H9 (cell line): ENCODE measurements around the gene RANBP17. TPM values are rescaled to one million over a fixed set of nuclear protein-coding genes. Genes with fewer than 3 reads are reported as not detected.

Experiments used
- DNase-seq: peaks from one replicate; pipeline ENCODE4 v3.0.0-alpha.2; 2017
- H2AFZ ChIP-seq: one replicate; pipeline ENCODE4 v1.6.1; 2013; ENCODE audit warnings: mild to moderate bottlenecking, low read length, control low read depth, moderate library complexity
- H2AK5ac ChIP-seq: 2 replicates; pipeline ENCODE4 v1.6.1; 2013; ENCODE audit warnings: low read length, control low read depth, mixed read lengths; ENCODE audit not compliant: insufficient read length
- H2BK120ac ChIP-seq: one replicate; pipeline ENCODE4 v1.6.1; 2013; ENCODE audit warnings: low read depth, mild to moderate bottlenecking, low read length, control low read depth, inconsistent platforms; ENCODE audit not compliant: poor library complexity, severe bottlenecking
- H2BK12ac ChIP-seq: 2 replicates; pipeline ENCODE4 v1.6.1; 2013; ENCODE audit warnings: low read length, control low read depth, mixed read lengths, low read depth; ENCODE audit not compliant: insufficient read length
- H2BK15ac ChIP-seq: 2 replicates; pipeline ENCODE4 v1.6.1; 2013; ENCODE audit warnings: low read depth, low read length, control low read depth
- H2BK20ac ChIP-seq: one replicate; pipeline ENCODE4 v1.6.1; 2013; ENCODE audit warnings: low read depth, mild to moderate bottlenecking, low read length, control low read depth, inconsistent platforms; ENCODE audit not compliant: poor library complexity, severe bottlenecking
- H2BK5ac ChIP-seq: 2 replicates; pipeline ENCODE4 v1.6.1; 2013; ENCODE audit warnings: low read length, control low read depth, mixed read lengths; ENCODE audit not compliant: insufficient read length
- H3K14ac ChIP-seq: 2 replicates; pipeline ENCODE4 v1.6.1; 2013; ENCODE audit warnings: low read length, control low read depth; ENCODE audit not compliant: insufficient read depth
- H3K18ac ChIP-seq: 2 replicates; pipeline ENCODE4 v1.6.1; 2013; ENCODE audit warnings: low read depth, mild to moderate bottlenecking, mixed read lengths, low read length, control low read depth; ENCODE audit not compliant: insufficient read length
- H3K23ac ChIP-seq: 2 replicates; pipeline ENCODE4 v1.6.1; 2013; ENCODE audit warnings: low read length, control low read depth, mixed read lengths, low read depth; ENCODE audit not compliant: insufficient read length
- H3K23me2 ChIP-seq: 2 replicates; pipeline ENCODE4 v1.6.1; 2013; ENCODE audit warnings: low read depth, mild to moderate bottlenecking, mixed read lengths, low read length, control low read depth; ENCODE audit not compliant: insufficient read length, poor library complexity, severe bottlenecking
- H3K27ac ChIP-seq: 2 replicates; pipeline ENCODE4 v1.5.1; 2013; ENCODE audit warnings: low read length, control low read depth, mixed read lengths, low read depth; ENCODE audit not compliant: insufficient read length
- H3K27me3 ChIP-seq: 2 replicates; pipeline ENCODE4 v1.6.1; 2013; ENCODE audit warnings: low read length, control low read depth, inconsistent platforms; ENCODE audit not compliant: insufficient read depth
- H3K4ac ChIP-seq: 2 replicates; pipeline ENCODE4 v1.6.1; 2013; ENCODE audit warnings: low read depth, mild to moderate bottlenecking, control low read depth, inconsistent platforms, low read length, moderate library complexity
- H3K4me1 ChIP-seq: 2 replicates; pipeline ENCODE4 v1.6.1; 2013; ENCODE audit warnings: low read length, control low read depth, inconsistent platforms; ENCODE audit not compliant: insufficient read depth
- H3K4me2 ChIP-seq: 2 replicates; pipeline ENCODE4 v1.6.1; 2013; ENCODE audit warnings: low read length, control low read depth, mixed read lengths; ENCODE audit not compliant: insufficient read length, insufficient read depth
- H3K56ac ChIP-seq: 2 replicates; pipeline ENCODE4 v1.6.1; 2013; ENCODE audit warnings: low read depth, mild to moderate bottlenecking, mixed read lengths, low read length, control low read depth; ENCODE audit not compliant: insufficient read length
- H3K79me1 ChIP-seq: 2 replicates; pipeline ENCODE4 v1.6.1; 2013; ENCODE audit warnings: low read depth, mild to moderate bottlenecking, moderate library complexity, low read length, control low read depth, inconsistent platforms; ENCODE audit not compliant: insufficient read depth, poor library complexity, severe bottlenecking
- H3K79me2 ChIP-seq: 2 replicates; pipeline ENCODE4 v1.6.1; 2013; ENCODE audit warnings: low read length, control low read depth, inconsistent platforms; ENCODE audit not compliant: insufficient read depth
- H3K9ac ChIP-seq: 2 replicates; pipeline ENCODE4 v1.6.1; 2013; ENCODE audit warnings: low read length, control low read depth, mixed read lengths; ENCODE audit not compliant: insufficient read length; ENCODE audit errors: extremely low read depth
- H3K9me3 ChIP-seq: one replicate; pipeline ENCODE4 v1.6.1; 2013; ENCODE audit warnings: low read depth, low read length, inconsistent platforms; ENCODE audit not compliant: control insufficient read depth
- H3T11ph ChIP-seq: one replicate; pipeline ENCODE4 v1.6.1; 2013; ENCODE audit warnings: mild to moderate bottlenecking, low read length, control low read depth, inconsistent platforms
- H4K20me1 ChIP-seq: one replicate; pipeline ENCODE4 v1.6.1; 2013; ENCODE audit not compliant: control insufficient read depth, insufficient read length, insufficient read depth
- H4K5ac ChIP-seq: 2 replicates; pipeline ENCODE4 v1.6.1; 2013; ENCODE audit warnings: low read depth, mild to moderate bottlenecking, mixed read lengths, low read length, control low read depth; ENCODE audit not compliant: insufficient read length
- H4K8ac ChIP-seq: replicated peaks from 2 replicates; pipeline ENCODE4 v1.6.1; 2013; ENCODE audit warnings: low read length, control low read depth, mixed read lengths, low read depth; ENCODE audit not compliant: insufficient read length
- H4K91ac ChIP-seq: 2 replicates; pipeline ENCODE4 v1.6.1; 2013; ENCODE audit warnings: low read depth, mild to moderate bottlenecking, moderate library complexity, mixed read lengths, low read length, control low read depth; ENCODE audit not compliant: insufficient read length
- H3K27ac Mint-ChIP-seq, 3 experiments: 2 replicates in 2 of 3; 3 replicates in 1 of 3; pipeline ENCODE4 v1.8.0; 2020 to 2021; ENCODE audit warnings: mixed read lengths in 3 of 3, mild to moderate bottlenecking in 1 of 3, moderate library complexity in 1 of 3
- H3K27me3 Mint-ChIP-seq: 2 replicates; pipeline ENCODE4 v1.8.0; 2021; ENCODE audit warnings: low read depth, mild to moderate bottlenecking, moderate library complexity, mixed read lengths
- H3K36me3 Mint-ChIP-seq, 3 experiments: 2 replicates in 2 of 3; 3 replicates in 1 of 3; pipeline ENCODE4 v1.8.0; 2020 to 2021; ENCODE audit warnings: low read depth in 3 of 3, mixed read lengths in 3 of 3; ENCODE audit not compliant: insufficient read depth in 1 of 3
- H3K4me1 Mint-ChIP-seq, 2 experiments: 2 replicates each; pipeline ENCODE4 v1.8.0; 2020; ENCODE audit warnings: mixed read lengths in 2 of 2
- H3K4me3 Mint-ChIP-seq, 2 experiments: 2 replicates in 1 of 2; 3 replicates in 1 of 2; pipeline ENCODE4 v1.8.0; 2020 to 2021; ENCODE audit warnings: mild to moderate bottlenecking in 2 of 2, mixed read lengths in 2 of 2, moderate library complexity in 1 of 2
- H3K9me3 Mint-ChIP-seq, 2 experiments: 2 replicates in 1 of 2; 3 replicates in 1 of 2; pipeline ENCODE4 v1.8.0; 2020; ENCODE audit warnings: mild to moderate bottlenecking in 2 of 2, mixed read lengths in 2 of 2, moderate library complexity in 1 of 2
- WGBS: extraction: QIAGEN DNeasy Blood & Tissue Kit; methylation state at CpG from one replicate; pipeline ENCODE4 v1.1.7; 2013; ENCODE audit warnings: missing lambda C conversion rate, low lambda C conversion rate, mixed read lengths; ENCODE audit not compliant: insufficient read length; ENCODE audit errors: extremely low coverage; 5-methylcytosine and 5-hydroxymethylcytosine counted together
- total RNA-seq: library from RNA; stranded (reverse); gene quantifications from 2 replicates; pipeline ENCODE4 v1.2.1, GENCODE V29; 2021
- TF ChIP-seq, protein P1 (sequence below): fragments of 200-600 bp; sonication (generic); conservative IDR thresholded peaks from 3 replicates; pipeline ENCODE4 v1.8.0; 2021; ENCODE audit warnings: antibody characterized with exemption, mild to moderate bottlenecking

RANBP17 gene
- total RNA-seq, 1 experiment from 2014 or later: 16.5 TPM

DNA sequence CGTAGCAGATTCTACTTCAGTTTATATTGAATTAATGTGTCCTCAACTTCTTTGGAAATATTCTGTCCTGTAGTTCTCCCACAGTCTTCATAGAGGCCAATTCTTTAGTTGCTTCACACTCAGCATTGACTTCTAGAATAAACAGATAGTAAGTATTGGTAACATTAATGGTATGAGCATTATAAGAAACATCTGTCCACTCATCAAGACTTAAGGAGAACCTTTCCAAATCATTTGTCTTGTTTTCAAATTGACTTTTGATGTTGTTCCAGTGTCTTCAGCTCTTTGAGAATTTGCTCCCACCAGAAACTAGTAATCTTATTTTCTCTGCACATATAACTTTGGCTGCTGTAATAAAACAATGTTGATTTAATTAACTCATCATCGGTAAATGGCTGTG lies 18.3 kb downstream of the RANBP17 start:
- H2BK5ac ChIP-seq: no peak overlapping the region
- Mint-ChIP-seq H3K9me3 (peaks cover 2% of the 10 kb centered on the region in 2 experiments; a peak in 3 of 5 replicates), H3K27me3 (no peaks in the 10 kb centered on the region)

More for the DNA sequence above, 18.3 kb downstream of the RANBP17 start:
- Histone ChIP-seq H3K27me3 (no peaks in the 10 kb centered on the region), H2AFZ (no peak overlapping the region), H3K18ac (no peak overlapping the region), H4K5ac (no peak overlapping the region), H2BK20ac (no peak overlapping the region), H3K9me3 (no peaks in the 10 kb centered on the region), H3K23ac (no peak overlapping the region), H3K27ac (no peak overlapping the region), H3K9ac (no peak overlapping the region), H3K4ac (no peak overlapping the region), H3K4me1 (no peaks in the 10 kb centered on the region; the same call in 1 of the 2 replicates), H3K79me1 (peaks cover 5% of the 10 kb centered on the region), H3K56ac (no peak overlapping the region), H2AK5ac (no peak overlapping the region), H3K14ac (no peak overlapping the region), H3K23me2 (no peaks in the 10 kb centered on the region), H2BK15ac (no peak overlapping the region), H3K79me2 (no peaks in the 10 kb centered on the region; the same call in 1 of the 2 replicates), H3K4me2 (no peak overlapping the region), H2BK12ac (no peak overlapping the region), H4K20me1 (no peaks in the 10 kb centered on the region), H3T11ph (no peak overlapping the region), H4K8ac (no peak overlapping the region), H4K91ac (no peak overlapping the region), H2BK120ac (no peak overlapping the region)
- no CpG with 5 or more reads among the region's 2 CpGs for WGBS
- TF ChIP-seq, protein P1, sequence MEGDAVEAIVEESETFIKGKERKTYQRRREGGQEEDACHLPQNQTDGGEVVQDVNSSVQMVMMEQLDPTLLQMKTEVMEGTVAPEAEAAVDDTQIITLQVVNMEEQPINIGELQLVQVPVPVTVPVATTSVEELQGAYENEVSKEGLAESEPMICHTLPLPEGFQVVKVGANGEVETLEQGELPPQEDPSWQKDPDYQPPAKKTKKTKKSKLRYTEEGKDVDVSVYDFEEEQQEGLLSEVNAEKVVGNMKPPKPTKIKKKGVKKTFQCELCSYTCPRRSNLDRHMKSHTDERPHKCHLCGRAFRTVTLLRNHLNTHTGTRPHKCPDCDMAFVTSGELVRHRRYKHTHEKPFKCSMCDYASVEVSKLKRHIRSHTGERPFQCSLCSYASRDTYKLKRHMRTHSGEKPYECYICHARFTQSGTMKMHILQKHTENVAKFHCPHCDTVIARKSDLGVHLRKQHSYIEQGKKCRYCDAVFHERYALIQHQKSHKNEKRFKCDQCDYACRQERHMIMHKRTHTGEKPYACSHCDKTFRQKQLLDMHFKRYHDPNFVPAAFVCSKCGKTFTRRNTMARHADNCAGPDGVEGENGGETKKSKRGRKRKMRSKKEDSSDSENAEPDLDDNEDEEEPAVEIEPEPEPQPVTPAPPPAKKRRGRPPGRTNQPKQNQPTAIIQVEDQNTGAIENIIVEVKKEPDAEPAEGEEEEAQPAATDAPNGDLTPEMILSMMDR: no peak
- no peak overlapping the region for H3K4me3 Mint-ChIP-seq
- H3K4me1 Mint-ChIP-seq: peaks cover 7 to 16% of the 10 kb centered on the region in 2 experiments
- H3K27ac Mint-ChIP-seq: no peak overlapping the region
- peaks cover 0 to 27% (median 2%) of the 10 kb centered on the region in 3 experiments; a peak in 5 of 7 replicates for H3K36me3 Mint-ChIP-seq
- DNase-seq: no peak
